ENCODE data around the gene MMAB. TPM values are rescaled to one million over a fixed set of nuclear protein-coding genes. Genes with fewer than 3 reads are reported as not detected.

Gene MMAB
- total RNA-seq, 1 donor from 2014 or later, result 38.1 TPM

DNA sequence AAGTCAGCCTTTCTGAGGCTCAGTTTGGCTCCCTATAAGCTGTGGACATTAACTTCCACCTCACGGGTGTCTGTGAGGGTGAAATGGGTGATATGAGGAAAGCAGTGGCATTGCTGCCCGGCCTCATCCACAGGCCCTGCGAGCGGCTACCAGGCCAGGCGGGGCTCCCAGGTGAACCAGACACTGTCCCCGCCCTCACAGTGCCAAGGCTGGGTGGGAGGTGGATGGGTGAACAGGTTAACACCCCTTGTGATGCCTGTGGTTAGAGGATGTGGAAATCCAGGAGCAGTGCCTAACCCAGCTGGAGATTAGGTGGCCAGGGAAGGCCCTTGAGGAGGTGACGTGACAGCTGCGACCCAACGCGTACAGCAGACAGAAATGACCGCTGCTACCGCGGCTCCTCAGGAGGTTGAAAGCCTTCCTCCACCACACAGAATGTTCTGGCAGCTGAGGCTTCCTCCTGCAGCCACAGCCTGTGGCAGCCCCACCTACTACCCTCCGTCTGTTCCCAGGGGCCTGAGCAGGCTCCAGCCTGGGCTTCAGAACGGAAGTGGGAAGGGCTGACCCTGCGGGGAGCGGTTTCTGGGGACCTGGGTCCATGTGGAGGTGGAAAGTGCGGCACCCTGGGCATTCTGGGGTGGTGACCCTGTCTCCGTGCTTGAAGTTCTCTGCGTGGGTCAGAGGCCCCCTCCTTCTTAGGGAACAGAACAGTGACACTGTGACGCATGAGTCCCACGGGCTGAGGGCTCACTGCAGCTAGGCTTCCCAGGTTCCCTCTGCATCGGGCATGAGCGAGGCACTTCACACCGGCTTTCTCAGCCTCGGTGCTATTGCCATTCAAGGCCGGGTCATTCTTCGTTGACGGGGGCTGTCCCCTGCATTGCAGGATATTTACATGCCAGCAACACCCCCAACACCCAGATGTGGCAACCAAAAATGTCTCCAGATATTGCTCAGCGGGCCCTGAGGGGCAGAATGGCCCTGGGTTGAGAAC is 9.7 kb downstream of the MMAB start:
- Mint-ChIP-seq H3K27ac (no peak overlapping the region), H3K36me3 (peaks cover 3% of the 10 kb centered on the region), H3K9me3 (no peaks in the 10 kb centered on the region), H3K4me3 (no peak overlapping the region), H3K4me1 (ENCODE audit: unreplicated experiment) (peaks cover 3% of the 10 kb centered on the region), H3K27me3 (no peaks in the 10 kb centered on the region)
- TF ChIP-seq, protein P1, sequence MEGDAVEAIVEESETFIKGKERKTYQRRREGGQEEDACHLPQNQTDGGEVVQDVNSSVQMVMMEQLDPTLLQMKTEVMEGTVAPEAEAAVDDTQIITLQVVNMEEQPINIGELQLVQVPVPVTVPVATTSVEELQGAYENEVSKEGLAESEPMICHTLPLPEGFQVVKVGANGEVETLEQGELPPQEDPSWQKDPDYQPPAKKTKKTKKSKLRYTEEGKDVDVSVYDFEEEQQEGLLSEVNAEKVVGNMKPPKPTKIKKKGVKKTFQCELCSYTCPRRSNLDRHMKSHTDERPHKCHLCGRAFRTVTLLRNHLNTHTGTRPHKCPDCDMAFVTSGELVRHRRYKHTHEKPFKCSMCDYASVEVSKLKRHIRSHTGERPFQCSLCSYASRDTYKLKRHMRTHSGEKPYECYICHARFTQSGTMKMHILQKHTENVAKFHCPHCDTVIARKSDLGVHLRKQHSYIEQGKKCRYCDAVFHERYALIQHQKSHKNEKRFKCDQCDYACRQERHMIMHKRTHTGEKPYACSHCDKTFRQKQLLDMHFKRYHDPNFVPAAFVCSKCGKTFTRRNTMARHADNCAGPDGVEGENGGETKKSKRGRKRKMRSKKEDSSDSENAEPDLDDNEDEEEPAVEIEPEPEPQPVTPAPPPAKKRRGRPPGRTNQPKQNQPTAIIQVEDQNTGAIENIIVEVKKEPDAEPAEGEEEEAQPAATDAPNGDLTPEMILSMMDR (conservative IDR thresholded peaks at IDR 0.05), result no peak
- no peak for DNase-seq (ENCODE audit: extremely low spot score, unreplicated experiment)

DNA sequence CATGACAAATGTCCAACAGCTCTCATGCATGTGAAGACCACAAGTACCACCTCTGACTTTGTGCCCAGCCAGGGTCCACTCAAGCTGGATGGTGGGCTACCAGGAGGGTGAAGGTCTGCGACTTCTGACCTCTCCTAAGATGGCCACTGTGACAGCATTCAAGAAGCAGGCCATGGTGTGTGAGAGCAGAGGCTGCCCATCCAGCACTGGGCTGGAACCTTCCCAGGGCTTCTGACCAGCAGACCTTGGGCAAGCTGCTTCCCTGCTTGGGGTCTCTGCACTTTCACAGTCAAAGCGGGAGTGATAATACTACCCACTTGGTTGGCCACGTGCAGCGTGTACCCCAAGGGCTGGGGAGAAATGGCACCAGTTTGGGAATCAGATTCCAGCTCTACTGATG is 10.4 kb downstream of the MMAB start:
- no peak overlapping the region for H3K4me3 Mint-ChIP-seq
- no peak for DNase-seq (ENCODE audit: extremely low spot score, unreplicated experiment)
- no peaks in the 10 kb centered on the region for H3K27me3 Mint-ChIP-seq
- peaks cover 3% of the 10 kb centered on the region for H3K4me1 Mint-ChIP-seq (ENCODE audit: unreplicated experiment)
- H3K27ac Mint-ChIP-seq, result no peak overlapping the region
- no peaks in the 10 kb centered on the region for H3K9me3 Mint-ChIP-seq
- peaks cover 3% of the 10 kb centered on the region for H3K36me3 Mint-ChIP-seq
- TF ChIP-seq, protein P1 (conservative IDR thresholded peaks at IDR 0.05), result no peak

DNA sequence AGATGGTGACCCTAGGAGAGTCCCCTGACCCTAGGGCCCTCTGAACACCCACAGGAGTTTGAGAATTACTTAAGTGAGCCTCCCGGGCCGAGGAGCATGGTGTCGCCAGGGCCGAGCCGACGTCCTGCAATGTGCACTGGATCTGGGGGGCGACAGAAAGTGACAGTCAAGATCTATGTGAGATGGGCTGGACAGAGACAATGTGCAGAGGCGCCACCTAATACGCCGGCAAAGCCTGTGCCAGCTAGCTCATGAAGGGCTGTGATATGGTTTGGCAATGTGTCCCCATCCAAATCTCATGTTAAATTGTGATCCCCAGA is 11.6 kb downstream of the MMAB start:
- no peak for DNase-seq (ENCODE audit: extremely low spot score, unreplicated experiment)
- Mint-ChIP-seq H3K9me3 (no peaks in the 10 kb centered on the region), H3K36me3 (peaks cover under 1% of the 10 kb centered on the region), H3K27ac (no peak overlapping the region), H3K27me3 (no peaks in the 10 kb centered on the region), H3K4me3 (no peak overlapping the region), H3K4me1 (ENCODE audit: unreplicated experiment) (peaks cover 10% of the 10 kb centered on the region)
- TF ChIP-seq, protein P1 (conservative IDR thresholded peaks at IDR 0.05), result no peak

DNA sequence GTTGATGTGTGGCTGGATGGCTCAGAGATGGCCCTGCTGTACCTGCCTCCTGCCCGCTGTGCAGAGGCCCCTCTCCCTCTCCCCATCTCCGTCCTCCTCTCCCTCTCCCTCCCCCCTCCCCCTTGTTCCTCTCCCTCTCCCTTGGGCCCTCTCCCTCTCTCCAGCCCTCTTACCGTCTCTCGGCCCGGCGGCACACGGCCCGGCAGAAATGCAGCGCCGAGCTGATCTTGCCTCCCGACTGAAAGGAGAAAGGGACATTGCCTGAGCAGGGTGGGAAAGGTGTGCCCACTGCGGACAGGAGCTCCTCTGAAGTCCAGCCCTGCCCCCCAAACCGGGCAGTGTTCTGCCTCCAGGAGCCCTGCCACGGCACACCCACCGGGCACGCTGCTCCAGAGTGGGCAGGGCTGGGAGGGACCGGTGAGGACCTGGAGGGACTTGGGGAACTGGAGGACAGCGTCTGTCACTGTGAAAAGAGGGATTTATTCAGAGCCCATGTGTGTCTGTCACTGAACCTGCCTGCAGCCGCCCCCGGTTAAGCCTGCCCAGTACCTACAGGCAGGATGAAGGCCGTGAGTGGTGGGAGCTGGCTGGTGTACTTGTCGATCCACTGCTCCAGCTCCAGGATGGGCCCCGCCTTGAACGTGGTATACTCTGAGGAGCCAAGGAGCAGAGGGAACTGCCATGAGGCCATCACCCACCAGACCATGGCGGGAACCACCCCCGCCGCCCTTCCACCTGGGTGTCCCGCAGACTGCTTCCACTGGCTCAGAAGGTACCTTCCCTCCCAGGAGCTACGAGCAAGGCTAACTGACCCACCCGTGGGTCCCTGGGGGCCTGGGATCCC is 12.2 kb downstream of the MMAB start:
- no peak overlapping the region for H3K27ac Mint-ChIP-seq
- H3K27me3 Mint-ChIP-seq, result no peaks in the 10 kb centered on the region
- peaks cover 13% of the 10 kb centered on the region for H3K4me1 Mint-ChIP-seq (ENCODE audit: unreplicated experiment)
- no peak overlapping the region for H3K4me3 Mint-ChIP-seq
- H3K9me3 Mint-ChIP-seq, result no peaks in the 10 kb centered on the region
- TF ChIP-seq, protein P1 (conservative IDR thresholded peaks at IDR 0.05), result no peak
- no peaks in the 10 kb centered on the region for H3K36me3 Mint-ChIP-seq
- no peak for DNase-seq (ENCODE audit: extremely low spot score, unreplicated experiment)

DNA sequence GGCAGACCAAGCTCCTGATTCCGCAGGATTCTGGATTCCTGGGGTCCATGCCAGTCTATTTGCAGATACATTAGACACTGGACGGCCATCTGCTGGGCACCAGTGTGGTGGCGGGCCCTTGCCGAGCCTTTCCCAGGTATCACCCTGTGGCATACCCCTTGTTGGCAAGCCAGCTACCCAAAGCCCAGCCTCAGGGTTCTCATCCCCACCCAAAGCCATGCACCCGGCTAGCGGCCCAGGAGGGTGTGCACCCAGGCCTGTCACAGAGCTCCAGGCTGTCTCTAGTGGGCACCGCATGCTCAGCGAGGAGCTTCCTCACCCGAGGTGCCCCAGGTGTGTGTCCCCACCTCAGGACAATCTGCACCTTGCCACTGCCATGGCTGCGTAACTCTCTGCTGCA is 13.7 kb downstream of the MMAB start:
- H3K27me3 Mint-ChIP-seq, result no peaks in the 10 kb centered on the region
- H3K9me3 Mint-ChIP-seq, result no peaks in the 10 kb centered on the region
- no peaks in the 10 kb centered on the region for H3K36me3 Mint-ChIP-seq
- DNase-seq (ENCODE audit: extremely low spot score, unreplicated experiment), result no peak
- H3K4me3 Mint-ChIP-seq, result no peak overlapping the region
- no peak overlapping the region for H3K27ac Mint-ChIP-seq
- H3K4me1 Mint-ChIP-seq (ENCODE audit: unreplicated experiment), result peaks cover 15% of the 10 kb centered on the region
- TF ChIP-seq, protein P1 (conservative IDR thresholded peaks at IDR 0.05), result no peak
